ENCODE data around the gene YAP1.

The YAP1 gene

GRCh38 chr11:102202972-102203371 lies 92.7 kb downstream of the YAP1 start:
- no peak for DNase-seq

- no peak for DNase-seq
Observed at GRCh38 chr11:102204174-102204573, 93.9 kb downstream of the YAP1 start.

- DNase-seq, result no peak
Observed at GRCh38 chr11:102205805-102206204, 95.6 kb downstream of the YAP1 start.

- no peak for DNase-seq
Observed at GRCh38 chr11:102208835-102209234, 98.6 kb downstream of the YAP1 start.

- no peak for DNase-seq
Observed at GRCh38 chr11:102214623-102215022, 104.4 kb downstream of the YAP1 start.

GRCh38 chr11:102216433-102217075 lies 106.3 kb downstream of the YAP1 start:
- no peak for DNase-seq

GRCh38 chr11:102220728-102221467 lies 110.7 kb downstream of the YAP1 start:
- DNase-seq, result no peak

- DNase-seq, result no peak
Observed at GRCh38 chr11:102223859-102224258, 113.6 kb downstream of the YAP1 start.

- no peak for DNase-seq
Observed at GRCh38 chr11:102225689-102226568, 115.7 kb downstream of the YAP1 start.

- DNase-seq, result no peak
Observed at GRCh38 chr11:102226702-102227490, 116.6 kb downstream of the YAP1 start.

GRCh38 chr11:102229510-102230123 lies 119.4 kb downstream of the YAP1 start:
- no peak for DNase-seq

GRCh38 chr11:102230186-102230585 lies 119.9 kb downstream of the YAP1 start:
- DNase-seq, result no peak

GRCh38 chr11:102230911-102231310 lies 120.7 kb downstream of the YAP1 start:
- no peak for DNase-seq

- DNase-seq, result no peak
Observed at GRCh38 chr11:102234779-102235439, 124.7 kb downstream of the YAP1 start.

- DNase-seq, result no peak
Observed at GRCh38 chr11:102237096-102237735, 127.0 kb downstream of the YAP1 start.

GRCh38 chr11:102238391-102238821 lies 128.2 kb downstream of the YAP1 start:
- DNase-seq, result no peak

GRCh38 chr11:102239448-102239847 lies 129.2 kb downstream of the YAP1 start:
- DNase-seq, result no peak

- DNase-seq, result no peak
Observed at GRCh38 chr11:102239911-102240310, 129.7 kb downstream of the YAP1 start.

GRCh38 chr11:102240502-102240901 lies 130.3 kb downstream of the YAP1 start:
- no peak for DNase-seq

GRCh38 chr11:102241026-102241425 lies 130.8 kb downstream of the YAP1 start:
- no peak for DNase-seq

GRCh38 chr11:102243399-102243884 lies 133.2 kb downstream of the YAP1 start:
- no peak for DNase-seq
